Spinal cord (tissue), 10 donors: ENCODE measurements around the gene OSBPL9. TPM values are rescaled to one million over a fixed set of nuclear protein-coding genes. Genes with fewer than 3 reads are reported as not detected.

ENCODE experiments used
- DNase-seq, 6 donors: peaks; one replicate each; pipeline versions ENCODE4 v3.0.0 to v3.0.0-alpha.2; 2013 to 2015; ENCODE audit warnings: low spot score in 6 of 6, low read depth in 4 of 6
- H3K27ac ChIP-seq: one replicate; pipeline ENCODE4 v1.5.1; 2013; ENCODE audit warnings: low read depth, low read length, control low read depth
- H3K27me3 ChIP-seq: one replicate; pipeline ENCODE4 v1.6.1; 2013; ENCODE audit warnings: low read length; ENCODE audit not compliant: control insufficient read depth, insufficient read depth
- H3K36me3 ChIP-seq: one replicate; pipeline ENCODE4 v1.6.1; 2013; ENCODE audit warnings: low read length; ENCODE audit not compliant: control insufficient read depth, insufficient read depth
- H3K4me1 ChIP-seq: one replicate; pipeline ENCODE4 v1.6.1; 2013; ENCODE audit warnings: low read length; ENCODE audit not compliant: control insufficient read depth, insufficient read depth
- H3K4me3 ChIP-seq: one replicate; pipeline ENCODE4 v1.5.1; 2013; ENCODE audit warnings: low read depth, low read length, control low read depth
- H3K9me3 ChIP-seq: one replicate; pipeline ENCODE4 v1.6.1; 2013; ENCODE audit warnings: low read length; ENCODE audit not compliant: control insufficient read depth, insufficient read depth
- WGBS: methylation state at CpG from one replicate; pipeline ENCODE4 v1.1.5; 2013; ENCODE audit warnings: missing lambda C conversion rate; ENCODE audit not compliant: insufficient coverage; 5-methylcytosine and 5-hydroxymethylcytosine counted together
- polyA plus RNA-seq, 2 donors: library from polyadenylated mRNA; unstranded; fragments of 120-200 nt; gene quantifications; one replicate each; pipeline ENCODE4 v1.2.1, GENCODE V29; 2013; ENCODE audit not compliant: insufficient read length in 2 of 2
- total RNA-seq, 2 donors: library from RNA; depleted of rRNA in 1 of 2; stranded (reverse); fragments of 120-200 nt in 1 of 2; fragments of >200 nt in 1 of 2; gene quantifications; one replicate each; pipeline versions ENCODE4 v1.2.3 to v1.2.4, GENCODE V29; 2013 to 2014
- donor health status: healthy.

Gene OSBPL9
- total and polyA plus RNA-seq, 4 donors, result 73.6 to 96.2 (median 84.5) TPM

DNA sequence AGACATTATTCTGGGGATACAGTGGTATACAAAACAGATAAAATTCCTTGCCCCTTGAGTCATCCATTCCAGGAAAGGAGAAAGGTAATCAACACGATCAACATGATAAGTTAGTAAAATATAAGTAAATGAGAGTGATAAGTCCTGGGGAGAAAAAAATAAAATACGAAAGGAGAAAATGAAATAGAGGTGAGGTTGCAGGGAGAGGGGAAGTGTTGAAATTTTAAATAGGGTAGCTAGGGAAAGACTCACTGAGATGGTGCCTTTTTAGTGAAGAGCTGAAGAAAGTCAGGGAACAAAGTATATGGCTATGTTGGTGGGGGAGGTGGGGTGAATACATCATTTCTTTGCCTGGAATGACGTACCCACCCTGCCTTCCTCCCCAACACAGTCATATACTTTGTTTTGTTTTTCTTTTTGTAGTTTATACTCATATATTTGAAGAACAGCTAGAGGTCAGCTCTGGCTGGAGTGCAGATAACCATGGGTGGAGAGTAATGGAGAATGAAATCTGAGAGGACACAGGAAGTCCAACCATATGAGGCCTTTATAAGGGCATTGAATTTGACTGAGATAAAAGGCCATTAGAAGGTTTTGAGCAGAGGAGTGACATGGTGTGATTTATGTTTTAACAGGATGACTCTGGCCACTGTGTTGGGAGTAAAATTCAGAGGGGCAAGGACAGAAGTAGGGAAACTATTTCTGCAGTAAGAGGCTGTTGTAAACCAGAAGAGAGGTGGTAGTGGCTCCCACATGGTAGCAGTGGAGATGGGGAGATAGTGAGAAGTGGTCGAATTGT, 54.8 kb downstream of the OSBPL9 start:
- no peaks in the 10 kb centered on the region for H3K4me1 ChIP-seq
- H3K27ac ChIP-seq, result no peak overlapping the region
- H3K4me3 ChIP-seq, result no peak overlapping the region
- WGBS, result 86% methylated on average over 1 of the region's 4 CpGs
- H3K27me3 ChIP-seq, result no peaks in the 10 kb centered on the region
- H3K36me3 ChIP-seq, result no peaks in the 10 kb centered on the region
- DNase-seq, result no peak
- no peaks in the 10 kb centered on the region for H3K9me3 ChIP-seq

DNA sequence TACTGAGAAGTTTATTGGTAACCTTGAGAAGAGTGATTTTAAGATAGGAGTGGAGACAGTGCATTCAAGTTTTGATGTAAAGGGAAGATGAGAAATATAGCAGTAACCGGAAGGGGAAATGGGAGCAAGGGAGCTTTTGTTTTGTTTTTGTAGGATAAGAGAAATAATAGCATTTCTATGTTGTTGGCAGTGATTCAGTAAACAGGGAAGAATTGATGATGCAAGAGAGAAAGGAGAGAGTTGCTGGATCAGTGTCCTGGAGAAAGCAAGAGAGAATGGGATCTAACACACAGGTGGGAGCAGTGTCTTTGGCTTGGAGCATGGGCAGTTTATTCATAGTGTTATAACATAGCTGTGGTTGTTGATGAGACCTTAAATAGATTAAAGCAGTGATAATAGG, 56.4 kb downstream of the OSBPL9 start:
- Histone ChIP-seq H3K4me3 (no peak overlapping the region), H3K36me3 (no peaks in the 10 kb centered on the region), H3K9me3 (no peaks in the 10 kb centered on the region), H3K27ac (no peak overlapping the region), H3K4me1 (no peaks in the 10 kb centered on the region), H3K27me3 (no peaks in the 10 kb centered on the region)
- 100% methylated on average over 1 of the region's 1 CpG for WGBS
- DNase-seq, result no peak

DNA sequence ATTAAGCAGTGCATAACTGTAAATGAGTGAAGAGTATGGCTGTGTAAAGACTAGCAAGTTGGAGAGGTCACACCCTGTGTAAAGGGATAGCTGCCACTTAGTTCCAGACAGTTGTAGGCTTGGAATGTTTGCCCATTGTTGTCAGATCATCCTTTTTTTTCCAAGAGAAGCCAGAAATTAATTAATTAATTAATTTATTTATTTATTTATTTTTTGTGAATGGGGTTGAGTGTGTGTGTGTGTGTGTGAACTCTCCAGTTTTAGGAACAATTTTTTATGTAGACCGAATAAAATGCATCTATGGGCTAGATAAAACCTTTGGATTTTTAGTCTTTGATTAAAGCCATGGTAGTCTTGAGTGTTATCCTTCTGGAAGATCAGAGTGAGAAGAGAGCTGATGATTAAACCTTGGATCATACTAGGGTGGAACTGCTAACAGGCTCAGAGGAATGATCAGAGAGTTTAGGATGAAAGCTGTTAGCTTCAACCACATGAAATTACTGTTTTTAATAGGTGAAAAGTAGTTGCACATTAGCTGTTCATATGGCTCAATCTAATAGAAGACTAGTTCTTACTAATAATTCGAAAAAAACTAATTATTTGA, 58.4 kb downstream of the OSBPL9 start:
- no peaks in the 10 kb centered on the region for H3K27me3 ChIP-seq
- no peak overlapping the region for H3K27ac ChIP-seq
- H3K4me3 ChIP-seq, result no peak overlapping the region
- no peaks in the 10 kb centered on the region for H3K36me3 ChIP-seq
- no peaks in the 10 kb centered on the region for H3K4me1 ChIP-seq
- DNase-seq, result no peak
- no peaks in the 10 kb centered on the region for H3K9me3 ChIP-seq
- whole genome bisulfite sequencing, result 91% methylated on average over 1 of the region's 2 CpGs

DNA sequence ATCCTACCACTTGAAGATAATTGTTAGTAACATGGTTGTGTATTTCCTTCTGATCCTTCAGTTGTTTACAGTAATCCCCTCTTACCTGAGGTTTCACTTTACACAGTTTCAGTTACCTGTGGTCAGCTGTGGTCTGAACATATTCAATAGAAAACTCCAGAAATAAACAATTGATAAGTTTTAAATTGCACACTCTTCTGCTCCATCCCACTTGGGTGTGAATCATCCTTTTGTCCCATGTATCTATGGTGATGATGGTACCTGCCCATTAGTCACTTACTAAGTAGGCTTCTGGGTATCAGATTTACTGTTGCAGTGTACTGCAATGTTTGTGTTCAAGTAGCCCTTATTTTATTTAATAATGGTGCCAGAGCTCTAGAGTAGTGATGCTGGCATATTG, 62.5 kb downstream of the OSBPL9 start:
- Histone ChIP-seq H3K4me1 (no peaks in the 10 kb centered on the region), H3K9me3 (no peaks in the 10 kb centered on the region), H3K36me3 (no peaks in the 10 kb centered on the region), H3K4me3 (no peak overlapping the region), H3K27ac (no peak overlapping the region), H3K27me3 (no peaks in the 10 kb centered on the region)
- DNase-seq, result no peak

DNA sequence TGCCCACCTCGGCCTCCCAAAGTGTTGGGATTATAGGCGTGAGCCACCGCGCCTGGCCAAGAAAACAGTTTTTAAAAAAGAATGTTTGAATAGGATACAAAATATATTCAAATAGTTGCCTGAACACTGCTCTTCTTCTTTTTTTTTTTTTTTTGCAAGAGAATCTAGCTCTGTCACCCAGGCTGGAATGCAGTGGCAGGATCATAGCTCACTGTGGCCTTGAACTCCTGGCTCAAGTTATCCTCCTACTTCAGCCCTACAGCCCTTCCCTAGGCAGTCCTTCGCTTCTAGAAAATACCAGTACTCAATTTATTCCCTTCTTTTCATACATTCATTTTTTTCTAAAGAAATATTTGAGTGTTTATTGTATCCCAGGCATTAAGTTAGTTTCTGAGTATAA, 67.9 kb downstream of the OSBPL9 start:
- no peaks in the 10 kb centered on the region for H3K4me1 ChIP-seq
- H3K27me3 ChIP-seq, result no peaks in the 10 kb centered on the region
- WGBS, result 100% methylated on average over 1 of the region's 5 CpGs
- no peaks in the 10 kb centered on the region for H3K9me3 ChIP-seq
- H3K4me3 ChIP-seq, result no peak overlapping the region
- H3K27ac ChIP-seq, result no peak overlapping the region
- DNase-seq, result no peak
- H3K36me3 ChIP-seq, result no peaks in the 10 kb centered on the region

DNA sequence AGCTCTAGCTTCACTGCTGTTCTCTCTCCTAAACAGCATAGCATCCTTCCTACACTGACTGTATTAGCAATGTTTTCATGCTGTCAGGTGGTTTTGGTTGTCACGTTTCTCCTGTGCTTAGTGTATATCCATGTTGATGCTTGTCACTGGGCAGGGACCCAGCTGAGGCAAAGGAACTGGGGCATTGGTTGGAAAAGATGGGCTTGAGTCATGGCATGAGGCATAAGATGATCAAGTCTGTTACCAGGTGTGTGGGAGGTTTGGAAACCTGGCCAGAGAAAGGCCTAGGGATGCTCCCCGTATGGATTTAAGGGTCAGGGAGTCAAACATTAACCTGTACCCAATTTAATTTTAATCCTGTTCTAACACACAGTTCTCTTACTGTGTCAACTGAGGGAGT, 69.6 kb downstream of the OSBPL9 start:
- no peak overlapping the region for H3K27ac ChIP-seq
- no CpG with 5 or more reads among the region's 2 CpGs for WGBS
- no peak for DNase-seq
- no peak overlapping the region for H3K4me3 ChIP-seq
- H3K36me3 ChIP-seq, result no peaks in the 10 kb centered on the region
- H3K4me1 ChIP-seq, result no peaks in the 10 kb centered on the region
- H3K27me3 ChIP-seq, result no peaks in the 10 kb centered on the region
- H3K9me3 ChIP-seq, result no peaks in the 10 kb centered on the region

DNA sequence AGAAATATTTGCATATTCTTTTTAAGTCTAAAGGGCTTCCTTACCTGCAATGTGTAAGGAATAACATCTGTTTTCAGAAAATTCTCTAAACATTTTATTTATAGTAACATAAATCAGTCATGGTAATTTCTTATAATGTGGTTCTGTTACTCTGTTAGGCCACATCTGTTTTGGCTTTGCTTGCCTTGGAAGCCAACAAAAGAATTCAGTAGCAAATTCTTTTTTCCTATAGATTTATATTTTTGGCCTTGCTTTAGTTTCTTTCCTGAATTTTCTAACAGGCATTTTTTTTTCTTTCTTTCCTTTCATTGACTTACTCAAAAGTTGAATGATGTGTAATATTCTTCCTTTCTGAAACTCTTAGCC, 72.2 kb downstream of the OSBPL9 start:
- H3K27me3 ChIP-seq, result no peaks in the 10 kb centered on the region
- no peaks in the 10 kb centered on the region for H3K36me3 ChIP-seq
- H3K4me3 ChIP-seq, result no peak overlapping the region
- H3K4me1 ChIP-seq, result no peaks in the 10 kb centered on the region
- no peak for DNase-seq
- H3K27ac ChIP-seq, result no peak overlapping the region
- no peaks in the 10 kb centered on the region for H3K9me3 ChIP-seq

DNA sequence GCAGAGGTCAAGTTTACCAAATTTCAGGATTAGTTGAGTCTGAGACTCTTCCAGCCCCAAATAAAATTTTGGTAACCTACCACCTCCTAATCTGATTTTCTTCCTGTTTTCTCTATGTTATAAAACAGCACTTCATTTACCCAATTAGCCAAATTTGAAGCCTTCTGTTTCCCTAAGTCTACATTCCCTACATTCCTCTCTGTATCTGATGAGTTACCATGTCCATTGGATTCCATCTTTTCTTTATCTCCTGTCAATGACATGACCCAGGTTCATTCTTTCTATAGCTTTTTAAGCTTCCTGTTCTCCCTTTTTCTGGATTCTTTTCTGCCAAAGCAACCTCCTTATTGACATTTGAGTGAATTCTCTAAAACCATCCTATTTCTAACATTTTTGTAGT, 72.8 kb downstream of the OSBPL9 start:
- Histone ChIP-seq H3K4me3 (no peak overlapping the region), H3K4me1 (no peaks in the 10 kb centered on the region), H3K27me3 (no peaks in the 10 kb centered on the region), H3K9me3 (no peaks in the 10 kb centered on the region), H3K27ac (no peak overlapping the region), H3K36me3 (no peaks in the 10 kb centered on the region)
- DNase-seq, result no peak

DNA sequence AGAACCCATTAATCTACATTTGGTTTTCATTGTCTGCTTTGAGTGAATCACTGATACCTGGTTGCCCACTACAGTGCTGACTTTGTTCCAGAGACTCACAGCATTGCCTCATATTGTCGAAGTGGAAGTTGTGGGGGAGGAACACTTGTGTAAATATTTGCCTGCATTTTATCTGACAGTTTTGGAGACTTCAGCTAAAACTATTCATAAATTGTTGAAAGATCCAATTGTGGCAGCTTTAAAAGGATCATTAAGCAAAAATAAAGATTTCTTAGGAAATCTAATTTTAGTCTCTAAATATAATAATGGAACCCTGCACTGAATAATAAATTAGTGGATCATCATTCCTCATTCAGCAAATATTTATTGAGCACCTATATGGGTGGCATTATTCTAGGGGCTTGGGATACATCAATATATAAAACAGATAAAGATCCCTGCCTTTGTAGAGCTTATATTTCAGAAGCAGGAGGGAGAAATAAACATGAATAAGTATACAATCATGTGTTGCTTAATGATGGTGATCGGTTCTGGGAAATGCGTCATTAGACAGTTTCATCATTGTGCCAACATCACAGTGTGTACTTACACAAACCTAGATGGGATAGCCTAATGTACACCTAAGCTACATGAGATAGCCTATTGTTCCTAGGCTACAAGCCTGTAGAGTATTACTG, 73.5 kb downstream of the OSBPL9 start:
- H3K9me3 ChIP-seq, result no peaks in the 10 kb centered on the region
- no peaks in the 10 kb centered on the region for H3K36me3 ChIP-seq
- no peak overlapping the region for H3K4me3 ChIP-seq
- H3K4me1 ChIP-seq, result no peaks in the 10 kb centered on the region
- no peak for DNase-seq
- no peaks in the 10 kb centered on the region for H3K27me3 ChIP-seq
- H3K27ac ChIP-seq, result no peak overlapping the region
- no CpG with 5 or more reads among the region's 3 CpGs for WGBS

DNA sequence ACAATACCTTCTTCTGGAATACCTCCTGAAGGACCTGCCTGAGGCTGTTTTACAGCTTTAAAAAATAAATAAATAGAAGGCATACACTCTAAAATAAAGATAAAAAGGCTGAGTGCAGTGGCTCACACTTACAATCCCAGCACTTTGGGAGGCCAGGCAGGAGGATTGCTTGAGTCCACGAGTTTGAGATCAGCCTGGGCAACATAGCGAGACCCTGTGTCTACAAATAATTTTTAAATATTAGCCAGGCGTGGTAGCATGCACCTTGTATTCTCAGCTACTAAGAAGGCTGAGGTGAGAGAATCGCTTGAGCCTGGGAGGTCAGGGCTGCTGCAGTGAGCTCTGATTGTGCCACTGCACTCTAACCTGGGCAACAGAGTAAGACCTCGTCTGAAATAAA, 75.0 kb downstream of the OSBPL9 start:
- H3K27me3 ChIP-seq, result no peaks in the 10 kb centered on the region
- no peak overlapping the region for H3K4me3 ChIP-seq
- no peak for DNase-seq
- no peaks in the 10 kb centered on the region for H3K9me3 ChIP-seq
- H3K36me3 ChIP-seq, result no peaks in the 10 kb centered on the region
- H3K4me1 ChIP-seq, result no peaks in the 10 kb centered on the region
- WGBS, result 97% methylated on average over 4 of the region's 5 CpGs
- H3K27ac ChIP-seq, result no peak overlapping the region
